Right atrium auricular region (tissue), 2 donors: Measurements from ENCODE around the gene LYZL4. TPM values are rescaled to one million over a fixed set of nuclear protein-coding genes. Genes with fewer than 3 reads are reported as not detected.

Experiments used
- DNase-seq: peaks from one replicate; pipeline ENCODE4 v3.0.0-alpha.2; 2019; ENCODE audit warnings: low spot score
- H3K27ac ChIP-seq, 2 donors: fragments of 200-600 bp; sonication (generic); 1 replicate in 1 of 2; 2 replicates in 1 of 2; pipeline ENCODE4 v1.5.1; 2016 to 2019
- H3K27me3 ChIP-seq, 2 donors: fragments of 200-600 bp; sonication (generic); one replicate each; pipeline versions ENCODE4 v1.5.1 to v1.6.0; 2017 to 2019
- H3K36me3 ChIP-seq: fragments of 200-600 bp; sonication (generic); one replicate; pipeline ENCODE4 v1.5.1; 2016
- H3K4me1 ChIP-seq, 2 donors: fragments of 200-600 bp; sonication (generic); one replicate each; pipeline versions ENCODE4 v1.5.1 to v1.6.0; 2017 to 2019
- H3K4me3 ChIP-seq, 2 donors: fragments of 200-600 bp; sonication (generic); 1 replicate in 1 of 2; 2 replicates in 1 of 2; pipeline ENCODE4 v1.5.1; 2017 to 2019; ENCODE audit warnings: mild to moderate bottlenecking in 1 of 2, moderate library complexity in 1 of 2
- H3K9me3 ChIP-seq, 2 donors: fragments of 200-600 bp; sonication (generic); one replicate each; pipeline ENCODE4 v1.5.1; 2019
- total RNA-seq, 2 donors: library from RNA; depleted of rRNA; stranded (reverse); fragments of >200 nt; gene quantifications; one replicate each; pipeline ENCODE4 v1.1.0, GENCODE V29; 2016
- TF ChIP-seq, protein P1 (sequence below), 2 donors: fragments of 200-600 bp; sonication (generic); IDR thresholded peaks; one replicate each; pipeline ENCODE4 v1.5.1; 2019; ENCODE audit warnings: antibody characterized with exemption in 2 of 2

LYZL4 gene
- total RNA-seq, 2 donors from 2014 or later: not detected

DNA sequence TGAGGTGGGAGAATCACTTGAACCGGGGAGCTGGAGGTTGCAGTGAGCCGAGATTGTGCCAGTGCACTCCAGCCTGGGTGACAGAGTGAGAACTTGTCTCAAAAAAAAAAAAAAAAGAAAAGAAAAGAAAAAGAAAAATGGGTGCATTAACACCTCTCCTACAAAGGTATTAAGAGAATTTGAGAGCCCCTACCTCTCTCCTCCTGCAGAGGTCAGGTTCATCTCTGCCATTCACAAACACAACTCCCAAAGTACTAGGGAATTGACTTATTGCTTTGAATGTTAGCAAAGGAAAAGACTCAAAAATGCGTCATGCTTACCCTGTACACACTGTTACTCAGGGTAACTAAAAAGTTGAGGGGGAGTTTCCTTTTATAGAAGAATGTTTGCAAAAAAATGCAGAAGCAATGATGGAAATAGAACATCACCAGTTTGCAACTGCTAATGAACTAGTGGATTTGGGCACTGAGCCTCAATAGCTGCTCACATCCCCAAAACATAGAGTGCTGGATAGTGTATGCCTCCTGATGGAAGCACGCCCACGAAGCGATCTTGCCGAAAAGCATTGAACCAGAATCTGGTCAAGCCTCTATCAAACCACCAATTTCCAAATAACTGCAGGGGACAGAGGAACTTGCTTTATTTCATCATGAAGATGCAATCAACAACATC, 15.5 kb upstream of the LYZL4 start:
- no peaks in the 10 kb centered on the region for H3K27me3 ChIP-seq
- TF ChIP-seq, protein P1, sequence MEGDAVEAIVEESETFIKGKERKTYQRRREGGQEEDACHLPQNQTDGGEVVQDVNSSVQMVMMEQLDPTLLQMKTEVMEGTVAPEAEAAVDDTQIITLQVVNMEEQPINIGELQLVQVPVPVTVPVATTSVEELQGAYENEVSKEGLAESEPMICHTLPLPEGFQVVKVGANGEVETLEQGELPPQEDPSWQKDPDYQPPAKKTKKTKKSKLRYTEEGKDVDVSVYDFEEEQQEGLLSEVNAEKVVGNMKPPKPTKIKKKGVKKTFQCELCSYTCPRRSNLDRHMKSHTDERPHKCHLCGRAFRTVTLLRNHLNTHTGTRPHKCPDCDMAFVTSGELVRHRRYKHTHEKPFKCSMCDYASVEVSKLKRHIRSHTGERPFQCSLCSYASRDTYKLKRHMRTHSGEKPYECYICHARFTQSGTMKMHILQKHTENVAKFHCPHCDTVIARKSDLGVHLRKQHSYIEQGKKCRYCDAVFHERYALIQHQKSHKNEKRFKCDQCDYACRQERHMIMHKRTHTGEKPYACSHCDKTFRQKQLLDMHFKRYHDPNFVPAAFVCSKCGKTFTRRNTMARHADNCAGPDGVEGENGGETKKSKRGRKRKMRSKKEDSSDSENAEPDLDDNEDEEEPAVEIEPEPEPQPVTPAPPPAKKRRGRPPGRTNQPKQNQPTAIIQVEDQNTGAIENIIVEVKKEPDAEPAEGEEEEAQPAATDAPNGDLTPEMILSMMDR (IDR thresholded peaks at IDR 0.05): no peak
- H3K9me3 ChIP-seq: no peaks in the 10 kb centered on the region
- H3K36me3 ChIP-seq: no peaks in the 10 kb centered on the region
- no peak overlapping the region for H3K4me3 ChIP-seq
- no peak overlapping the region for H3K27ac ChIP-seq
- DNase-seq: no peak
- H3K4me1 ChIP-seq: peaks cover 0 to 4% of the 10 kb centered on the region in 2 donors

DNA sequence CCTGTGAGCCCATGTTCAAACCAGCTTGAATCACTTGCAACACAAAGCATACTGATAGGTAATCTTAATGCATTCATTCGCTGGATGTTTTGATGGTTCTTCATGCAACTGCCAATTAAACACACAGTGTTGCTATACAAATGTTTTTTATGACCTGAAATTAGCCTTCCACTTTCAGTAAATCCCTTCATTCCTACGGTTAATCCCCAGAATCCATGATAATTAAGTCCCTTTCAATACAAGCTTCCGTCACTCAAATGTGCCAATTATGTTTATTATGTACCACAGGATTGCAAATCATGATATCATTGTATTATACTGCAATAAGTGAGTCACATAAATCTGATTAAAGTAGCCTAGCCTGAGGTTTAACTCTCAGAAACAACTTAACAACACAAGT, 14.5 kb upstream of the LYZL4 start:
- TF ChIP-seq, protein P1 (IDR thresholded peaks at IDR 0.05): no peak
- no peaks in the 10 kb centered on the region for H3K9me3 ChIP-seq
- H3K4me3 ChIP-seq: no peak overlapping the region
- H3K27me3 ChIP-seq: no peaks in the 10 kb centered on the region
- H3K4me1 ChIP-seq: no peaks in the 10 kb centered on the region
- H3K27ac ChIP-seq: no peak overlapping the region
- DNase-seq: no peak
- no peaks in the 10 kb centered on the region for H3K36me3 ChIP-seq

DNA sequence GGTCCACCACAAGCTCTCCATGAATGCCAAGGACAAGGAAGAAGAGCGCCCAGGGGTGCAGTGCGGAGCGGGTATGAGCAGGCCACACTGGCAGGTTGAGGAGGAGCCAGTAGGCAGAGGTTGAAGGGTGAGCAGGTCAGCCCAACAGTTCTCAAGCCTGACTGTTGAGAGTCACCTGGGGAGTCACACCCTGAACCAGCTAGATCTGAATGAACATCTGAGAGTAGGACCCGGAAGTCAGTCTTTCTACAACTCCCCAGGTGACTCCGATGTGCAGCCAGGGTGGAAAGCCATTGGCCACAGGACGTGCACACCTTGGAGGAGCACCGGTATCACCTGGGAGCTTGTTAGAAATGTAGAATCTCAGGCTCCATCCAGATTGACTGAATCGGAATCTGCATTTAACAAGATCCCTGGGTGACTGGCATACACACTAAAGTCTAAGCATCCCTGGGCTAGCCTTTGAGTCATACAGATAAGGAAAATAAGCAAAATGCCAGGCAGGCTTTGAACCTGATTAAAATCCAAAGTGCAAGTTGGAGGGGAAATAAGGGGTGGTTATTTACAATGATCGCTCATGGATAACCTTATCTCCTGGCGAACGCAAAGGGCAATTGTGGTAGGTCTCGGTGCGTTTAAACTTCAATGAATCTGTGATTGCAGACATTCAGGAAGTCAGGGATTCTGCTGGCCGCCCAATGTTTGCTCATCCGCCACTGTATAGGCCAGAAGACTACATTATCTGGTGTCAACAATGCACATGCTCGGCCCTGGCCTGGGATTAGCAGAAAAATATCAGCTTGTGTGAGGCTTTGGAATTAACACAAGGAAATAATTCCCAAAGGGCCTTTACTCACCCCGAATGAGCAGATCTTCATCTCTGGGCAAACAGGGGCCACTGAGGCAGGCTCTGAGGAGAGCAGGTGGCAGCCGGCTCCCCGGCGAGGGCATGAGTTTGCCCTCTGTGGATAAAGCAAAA, 11.7 kb upstream of the LYZL4 start:
- H3K27me3 ChIP-seq: no peaks in the 10 kb centered on the region
- H3K36me3 ChIP-seq: no peaks in the 10 kb centered on the region
- H3K4me1 ChIP-seq: no peaks in the 10 kb centered on the region
- no peak overlapping the region for H3K4me3 ChIP-seq
- H3K9me3 ChIP-seq: no peaks in the 10 kb centered on the region
- no peak overlapping the region for H3K27ac ChIP-seq
- TF ChIP-seq, protein P1 (IDR thresholded peaks at IDR 0.05): no peak
- DNase-seq: no peak

DNA sequence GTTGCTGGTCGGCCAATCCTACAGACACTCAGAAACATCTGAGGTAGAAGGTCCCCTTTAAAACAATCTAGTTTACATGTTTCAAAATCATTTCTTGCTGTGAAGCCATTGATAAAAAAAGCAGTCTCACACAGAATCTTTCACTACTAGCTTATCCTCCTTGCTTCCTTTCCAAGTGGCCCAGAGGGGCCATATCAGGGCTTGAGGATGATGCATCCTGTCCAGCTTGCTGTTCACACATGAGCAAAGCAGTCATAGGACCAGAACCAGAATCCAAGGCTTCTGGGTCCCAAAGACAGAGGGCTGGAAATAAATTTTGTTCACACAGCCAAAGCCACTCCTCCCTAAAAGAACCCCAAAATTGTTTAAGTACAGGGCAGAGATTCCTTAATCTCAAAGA, 9.2 kb upstream of the LYZL4 start:
- H3K27me3 ChIP-seq: no peaks in the 10 kb centered on the region
- H3K4me3 ChIP-seq: no peak overlapping the region
- H3K36me3 ChIP-seq: no peaks in the 10 kb centered on the region
- TF ChIP-seq, protein P1 (IDR thresholded peaks at IDR 0.05): no peak
- no peaks in the 10 kb centered on the region for H3K9me3 ChIP-seq
- DNase-seq: no peak
- no peaks in the 10 kb centered on the region for H3K4me1 ChIP-seq
- no peak overlapping the region for H3K27ac ChIP-seq

DNA sequence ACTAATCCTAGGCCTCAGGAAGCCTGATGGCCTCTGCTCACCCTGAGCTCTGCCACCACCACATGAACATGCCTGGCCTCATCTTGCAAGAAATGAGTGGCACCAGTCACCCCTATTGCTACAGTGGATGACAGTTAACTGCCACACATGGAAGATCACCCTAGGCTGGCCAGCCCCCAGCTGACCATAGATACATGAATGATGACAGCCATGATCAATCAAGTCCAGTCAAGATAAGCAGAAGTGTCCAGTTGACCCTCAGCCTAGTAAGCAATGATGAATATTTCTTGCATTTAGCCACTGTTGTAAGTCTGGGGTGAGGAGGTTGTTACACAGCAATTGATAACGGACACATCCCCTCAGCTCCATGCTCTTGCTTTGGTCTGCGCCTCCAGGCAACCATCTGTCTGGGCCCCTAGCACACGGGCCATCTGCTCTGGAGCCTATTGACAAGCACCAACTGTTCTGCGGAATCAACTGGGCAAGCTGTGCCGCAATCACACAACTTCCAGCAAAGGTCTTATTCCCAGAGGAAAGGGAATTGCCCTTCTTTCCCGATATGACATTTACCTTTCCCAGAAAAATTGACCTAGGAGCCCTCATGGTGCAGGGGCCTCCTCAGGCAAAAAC, 2.2 kb upstream of the LYZL4 start:
- Histone ChIP-seq H3K4me1 (no peaks in the 10 kb centered on the region), H3K36me3 (no peaks in the 10 kb centered on the region), H3K4me3 (no peak overlapping the region), H3K27ac (no peak overlapping the region), H3K27me3 (peaks cover 0 to 4% of the 10 kb centered on the region in 2 donors), H3K9me3 (no peaks in the 10 kb centered on the region)
- DNase-seq: no peak
- TF ChIP-seq, protein P1 (IDR thresholded peaks at IDR 0.05): no peak
